T47D (cell line): Measurements from ENCODE around the gene SLC44A1.
"Not testable (repeated sequence)": the region's sequence is repeated elsewhere in the genome, so short reads cannot be mapped to it uniquely, and the experiment has no call there.

Experiments
- DNase-seq, 2 experiments: peaks; one replicate each; pipeline versions ENCODE4 v3.0.0 to v3.0.0-alpha.2; 2011 to 2012; ENCODE audit warnings: low read depth in 1 of 2, low spot score in 1 of 2
- JUND ChIP-seq: IDR thresholded peaks from 2 replicates; pipeline ENCODE4 v1.6.1; 2012; ENCODE audit warnings: low read depth
- in situ Hi-C: cut with HindIII; loops from 2 replicates; pipeline ENCODE4 v1.10.0; 2016; ENCODE audit warnings: low sequenced_read_pairs, low pct_unique_long_range_greater_than_20kb

SLC44A1 gene

GRCh38 chr9:105259731-105260612, 15.5 kb downstream of the SLC44A1 start:
- DNase-seq = no peak
- in situ Hi-C loops = no loop called here
- no peak for TF ChIP-seq JUND

- no peak for DNase-seq
- in situ Hi-C loops = no loop called here
- no peak for TF ChIP-seq JUND
These were observed 18.0 kb downstream of the SLC44A1 start for GRCh38 chr9:105262497-105262896.

GRCh38 chr9:105264380-105264779, 19.9 kb downstream of the SLC44A1 start:
- in situ Hi-C loops = no loop called here
- no peak for DNase-seq
- TF ChIP-seq JUND = no peak

GRCh38 chr9:105268254-105268653, 23.8 kb downstream of the SLC44A1 start:
- in situ Hi-C loops, DNase-seq: not testable (repeated sequence)

GRCh38 chr9:105269593-105269992, 25.1 kb downstream of the SLC44A1 start:
- in situ Hi-C loops = no loop called here
- no peak for TF ChIP-seq JUND
- no peak for DNase-seq

- TF ChIP-seq JUND = no peak
- DNase-seq = no peak
- in situ Hi-C loops = no loop called here
These were observed 26.3 kb downstream of the SLC44A1 start for GRCh38 chr9:105270711-105271110.

- in situ Hi-C loops = no loop called here
- no peak for TF ChIP-seq JUND
- DNase-seq = no peak
These were observed 29.3 kb downstream of the SLC44A1 start for GRCh38 chr9:105273731-105274130.

- in situ Hi-C loops = no loop called here
- no peak for TF ChIP-seq JUND
These were observed 30.7 kb downstream of the SLC44A1 start for GRCh38 chr9:105275111-105275510.

GRCh38 chr9:105275938-105276337, 31.5 kb downstream of the SLC44A1 start:
- in situ Hi-C loops = no loop called here
- TF ChIP-seq JUND = no peak
- no peak for DNase-seq

More at GRCh38 chr9:105275111-105275510, 30.7 kb downstream of the SLC44A1 start:
- DNase-seq = no peak

GRCh38 chr9:105278751-105279150, 34.3 kb downstream of the SLC44A1 start:
- no peak for TF ChIP-seq JUND
- no peak for DNase-seq
- in situ Hi-C loops = no loop called here

GRCh38 chr9:105280691-105281090, 36.2 kb downstream of the SLC44A1 start:
- DNase-seq = no peak
- in situ Hi-C loops = no loop called here
- TF ChIP-seq JUND = no peak

GRCh38 chr9:105281272-105281671, 36.8 kb downstream of the SLC44A1 start:
- in situ Hi-C loops = no loop called here
- TF ChIP-seq JUND = no peak
- no peak for DNase-seq

GRCh38 chr9:105281926-105282325, 37.5 kb downstream of the SLC44A1 start:
- no peak for DNase-seq
- in situ Hi-C loops = no loop called here
- TF ChIP-seq JUND = no peak
